Measurements from ENCODE around the gene KIF21B. TPM values are rescaled to one million over a fixed set of nuclear protein-coding genes. Genes with fewer than 3 reads are reported as not detected.

Gene KIF21B
- polyA plus RNA-seq, 1 experiment = 0.24 TPM

- Histone ChIP-seq H3K4me3 (ENCODE audit: low read depth, low read length) (no peak overlapping the region), H3K27ac (ENCODE audit: low read depth, low read length) (no peak overlapping the region), H3K27me3 (ENCODE audit: control insufficient read depth, insufficient read depth, low read length) (no peaks in the 10 kb centered on the region), H3K9me3 (ENCODE audit: control insufficient read depth, insufficient read depth, low read length) (no peaks in the 10 kb centered on the region; the same call in 1 of the 2 replicates)
- ChIA-PET POLR2A (no interaction called here), CTCF (no interaction called here)
- no peak for DNase-seq (ENCODE audit: low read depth, low spot score)
- TF ChIP-seq CTCF (IDR thresholded peaks at IDR 0.05; ENCODE audit: low read depth, low read length) = no peak
These were observed 18.8 kb downstream of the KIF21B start for GRCh38 chr1:201004732-201005131.

GRCh38 chr1:201004154-201004553 is 19.4 kb downstream of the KIF21B start:
- H3K4me3 ChIP-seq (ENCODE audit: low read depth, low read length) = no peak overlapping the region
- POLR2A ChIA-PET = no interaction called here
- no peak for DNase-seq (ENCODE audit: low read depth, low spot score)
- no peaks in the 10 kb centered on the region for H3K27me3 ChIP-seq (ENCODE audit: control insufficient read depth, insufficient read depth, low read length)
- CTCF ChIA-PET = no interaction called here
- no peak for TF ChIP-seq CTCF (IDR thresholded peaks at IDR 0.05; ENCODE audit: low read depth, low read length)
- H3K9me3 ChIP-seq (ENCODE audit: control insufficient read depth, insufficient read depth, low read length) = no peaks in the 10 kb centered on the region; the same call in 1 of the 2 replicates
- no peak overlapping the region for H3K27ac ChIP-seq (ENCODE audit: low read depth, low read length)

- no peak overlapping the region for H3K4me3 ChIP-seq (ENCODE audit: low read depth, low read length)
- ChIA-PET CTCF (interaction anchor here (0.8 kb wide), 1 partner anchor 31 kb away, joined by 4 read pairs; no protein-coding TSS in a partner anchor), POLR2A (no interaction called here)
- TF ChIP-seq CTCF (IDR thresholded peaks at IDR 0.05; ENCODE audit: low read depth, low read length) = no peak
- DNase-seq (ENCODE audit: low read depth, low spot score) = no peak
- no peaks in the 10 kb centered on the region for H3K27me3 ChIP-seq (ENCODE audit: control insufficient read depth, insufficient read depth, low read length)
- no peaks in the 10 kb centered on the region; the same call in 1 of the 2 replicates for H3K9me3 ChIP-seq (ENCODE audit: control insufficient read depth, insufficient read depth, low read length)
- H3K27ac ChIP-seq (ENCODE audit: low read depth, low read length) = no peak overlapping the region
These were observed 21.0 kb downstream of the KIF21B start for GRCh38 chr1:201002510-201002909.

GRCh38 chr1:201001962-201002361 is 21.6 kb downstream of the KIF21B start:
- ChIA-PET POLR2A (no interaction called here), CTCF (interaction anchor here (0.8 kb wide), 1 partner anchor 30 kb away, joined by 4 read pairs; no protein-coding TSS in a partner anchor)
- no peak for DNase-seq (ENCODE audit: low read depth, low spot score)
- no peak for TF ChIP-seq CTCF (IDR thresholded peaks at IDR 0.05; ENCODE audit: low read depth, low read length)
- Histone ChIP-seq H3K27ac (ENCODE audit: low read depth, low read length) (no peak overlapping the region), H3K9me3 (ENCODE audit: control insufficient read depth, insufficient read depth, low read length) (no peaks in the 10 kb centered on the region; the same call in 1 of the 2 replicates), H3K4me3 (ENCODE audit: low read depth, low read length) (no peak overlapping the region), H3K27me3 (ENCODE audit: control insufficient read depth, insufficient read depth, low read length) (no peaks in the 10 kb centered on the region)

GRCh38 chr1:201000391-201000790 is 23.1 kb downstream of the KIF21B start:
- CTCF ChIA-PET = interaction anchor here (1.4 kb wide), 1 partner anchor 28 kb away, joined by 6 read pairs; no protein-coding TSS in a partner anchor
- DNase-seq (ENCODE audit: low read depth, low spot score) = no peak
- TF ChIP-seq CTCF (IDR thresholded peaks at IDR 0.05; ENCODE audit: low read depth, low read length) = no peak
- no peaks in the 10 kb centered on the region for H3K27me3 ChIP-seq (ENCODE audit: control insufficient read depth, insufficient read depth, low read length)
- no peaks in the 10 kb centered on the region; the same call in 1 of the 2 replicates for H3K9me3 ChIP-seq (ENCODE audit: control insufficient read depth, insufficient read depth, low read length)
- POLR2A ChIA-PET = no interaction called here
- H3K4me3 ChIP-seq (ENCODE audit: low read depth, low read length) = no peak overlapping the region
- no peak overlapping the region for H3K27ac ChIP-seq (ENCODE audit: low read depth, low read length)
